GM12878 (cell line): Measurements from ENCODE around the gene ADAMTS17. TPM values are rescaled to one million over a fixed set of nuclear protein-coding genes. Genes with fewer than 3 reads are reported as not detected.

Experiments
- ATAC-seq: fragments of 200-7000 bp; cut with Tn5 transposase; 3 replicates; pipeline ENCODE4 v1.9.1; 2020; ENCODE audit warnings: mild to moderate bottlenecking, moderate library complexity
- BruUV-seq: library from RNA; stranded (reverse); fragments of 400-500 nt; replicated peaks from 2 replicates; lab custom pipeline; 2021; lab: Mats Ljungman, UMichigan
- CTCF ChIA-PET: fragments of 300-600 bp; sonication (Branson Sonifier 250); formaldehyde crosslinking; extraction: SDS; loops from one replicate; lab custom pipeline; 2021; ENCODE audit warnings: inconsistent platforms; lab: Yijun Ruan, JAX
- POLR2A ChIA-PET: fragments of 350-600 bp; formaldehyde crosslinking; extraction: SDS; loops from one replicate; lab custom pipeline; 2021; ENCODE audit warnings: inconsistent platforms; lab: Charles Lee
- RAD21 ChIA-PET: fragments of 300-600 bp; sonication (Branson Sonifier 250); formaldehyde crosslinking; loops from one replicate; lab custom pipeline; 2023; ENCODE audit warnings: antibody characterized with exemption; ENCODE audit not compliant: unreplicated experiment; lab: Charles Lee
- SMC1A ChIA-PET: fragments of 300-600 bp; sonication (Branson Sonifier 250); formaldehyde crosslinking; loops from one replicate; lab custom pipeline; 2023; ENCODE audit not compliant: unreplicated experiment, uncharacterized antibody; lab: Charles Lee
- DNase-seq: peaks from one replicate; pipeline ENCODE4 v3.0.0-alpha.2; 2011; ENCODE audit warnings: low read depth, low spot score
- FAIRE-seq: peaks from 3 replicates; lab custom pipeline; 2011; peaks lifted over from hg19 to GRCh38; lab: Jason Lieb, UNC
- H2AFZ ChIP-seq: 2 replicates; pipeline ENCODE4 v1.6.0; 2011; ENCODE audit warnings: low read depth, low read length, control low read depth; ENCODE audit not compliant: control insufficient read depth
- H3K27ac ChIP-seq: 2 replicates; pipeline ENCODE4 v1.5.1; 2011; ENCODE audit warnings: control low read depth; ENCODE audit not compliant: control insufficient read depth, insufficient read depth
- H3K27me3 ChIP-seq, 2 experiments: replicated peaks in 1 of 2; 2 replicates each; pipeline versions ENCODE4 v1.6.0 to v1.6.1; 2011; ENCODE audit warnings: low read length in 1 of 2; ENCODE audit not compliant: control insufficient read depth in 2 of 2, insufficient read depth in 2 of 2
- H3K36me3 ChIP-seq, 2 experiments: 2 replicates each; pipeline ENCODE4 v1.5.1; 2011; ENCODE audit warnings: low read length in 1 of 2; ENCODE audit not compliant: control insufficient read depth in 2 of 2, insufficient read depth in 2 of 2
- H3K4me1 ChIP-seq: 2 replicates; pipeline ENCODE4 v1.6.1; 2011; ENCODE audit warnings: mild to moderate bottlenecking, low read length, moderate library complexity, mixed read lengths; ENCODE audit not compliant: control insufficient read depth, insufficient read depth
- H3K4me2 ChIP-seq: 2 replicates; pipeline ENCODE4 v1.6.0; 2011; ENCODE audit warnings: control low read depth; ENCODE audit not compliant: control insufficient read depth, insufficient read depth
- H3K4me3 ChIP-seq: fragments of 200-600 bp; sonication (generic); 2 replicates; pipeline ENCODE4 v1.5.1; 2016
- H3K79me2 ChIP-seq: 2 replicates; pipeline ENCODE4 v1.6.0; 2011; ENCODE audit warnings: low read length; ENCODE audit not compliant: control insufficient read depth, insufficient read depth
- H3K9ac ChIP-seq: 2 replicates; pipeline ENCODE4 v1.8.0; 2011; ENCODE audit warnings: low read length, control low read depth, mixed read lengths; ENCODE audit not compliant: control insufficient read depth, insufficient read depth
- H3K9me3 ChIP-seq: replicated peaks from 3 replicates; pipeline ENCODE4 v1.5.1; 2011; ENCODE audit warnings: mild to moderate bottlenecking, low read length; ENCODE audit not compliant: control insufficient read depth, insufficient read depth
- H4K20me1 ChIP-seq: 2 replicates; pipeline ENCODE4 v1.6.0; 2011; ENCODE audit not compliant: control insufficient read depth, insufficient read depth
- CBX5 ChIP-seq: sonication (generic); IDR thresholded peaks from 2 replicates; pipeline ENCODE4 v1.6.1; 2016; ENCODE audit warnings: low read depth, moderate library complexity, mild to moderate bottlenecking, inconsistent platforms
- CHD1 ChIP-seq: IDR thresholded peaks from 2 replicates; pipeline ENCODE4 v1.6.1; 2012; ENCODE audit warnings: low read depth, low read length, improper control_type of control experiment
- ETV6 ChIP-seq, 2 experiments: fragments of 450-650 bp in 1 of 2; IDR thresholded peaks in 1 of 2; conservative IDR thresholded peaks in 1 of 2; 2 replicates each; pipeline ENCODE4 v1.6.1; 2014; ENCODE audit warnings: antibody characterized with exemption in 1 of 2, borderline replicate concordance in 1 of 2, low read depth in 1 of 2, mild to moderate bottlenecking in 1 of 2, moderate library complexity in 1 of 2
- NFIC ChIP-seq: IDR thresholded peaks from 2 replicates; pipeline ENCODE4 v1.6.1; 2012; ENCODE audit warnings: low read depth, mild to moderate bottlenecking, inconsistent platforms, low read length, moderate library complexity
- YBX1 ChIP-seq: fragments of 450-650 bp; IDR thresholded peaks from 2 replicates; pipeline ENCODE4 v1.6.1; 2016; ENCODE audit warnings: antibody characterized with exemption
- ZBTB40 ChIP-seq: fragments of 450-650 bp; IDR thresholded peaks from 2 replicates; pipeline ENCODE4 v1.6.1; 2016; ENCODE audit warnings: mild to moderate bottlenecking, moderate library complexity, borderline replicate concordance
- WGBS: methylation state at CpG from one replicate; pipeline ENCODE4 v1.1.6; 2016; ENCODE audit warnings: low lambda C conversion rate; ENCODE audit not compliant: insufficient replicate concordance, insufficient coverage; ENCODE audit errors: missing lambda C conversion rate; 5-methylcytosine and 5-hydroxymethylcytosine counted together
- in situ Hi-C: fragments of 300-500 bp; cut with MboI; formaldehyde crosslinking; loops from 9 replicates; pipeline ENCODE4 v1.14.3; 2018; ENCODE audit warnings: mixed read lengths
- intact Hi-C: fragments of 100-400 bp; cut with micrococcal nuclease; formaldehyde crosslinking; loops from one replicate; pipeline ENCODE4 v1.14.2; 2022; ENCODE audit not compliant: unreplicated experiment
- polyA plus RNA-seq, 11 experiments: library from polyadenylated mRNA; depleted of rRNA in 4 of 11; unstranded in 6 of 11; stranded (reverse) in 5 of 11; fragments of >200 nt; fragmentation: Nextera tagmentation in 4 of 11; fragmentation: Illumina TruSeq in 1 of 11; extraction: Ambion mirVana in 4 of 11; extraction: Trizol in 1 of 11; gene quantifications; 1 replicate in 1 of 11; 2 replicates in 10 of 11; pipeline versions ENCODE4 v1.2.1 to v1.2.3, GENCODE V29; 2011 to 2016; ENCODE audit warnings: inconsistent platforms in 2 of 11, missing spikeins in 2 of 11, low read depth in 1 of 11
- total RNA-seq, 4 experiments: library from RNA; depleted of rRNA in 3 of 4; stranded (reverse); fragments of >200 nt in 3 of 4; fragmentation: Illumina TruSeq in 1 of 4; extraction: Trizol in 1 of 4; gene quantifications; 2 replicates each; pipeline versions ENCODE4 v1.2.1 to v1.2.3, GENCODE V29; 2013 to 2021

The ADAMTS17 gene
- total and polyA plus RNA-seq, 10 of the 15 experiments (the other 5 are each of a cell fraction or from before 2014, with no cell fraction given): 0.04 to 0.50 (median 0.10) TPM; not detected in 4

GRCh38 chr15:100134586-100134985, 207.2 kb downstream of the ADAMTS17 start:
- ATAC-seq (no peak), FAIRE-seq (no peak), DNase-seq (no peak)
- no TSS peak for BruUV-seq
- Histone ChIP-seq H3K4me2 (no peak overlapping the region), H3K9me3 (no peaks in the 10 kb centered on the region), H3K4me3 (no peak overlapping the region), H3K36me3 (no peaks in the 10 kb centered on the region), H4K20me1 (no peaks in the 10 kb centered on the region), H3K4me1 (no peaks in the 10 kb centered on the region), H2AFZ (no peak overlapping the region), H3K27ac (no peak overlapping the region), H3K9ac (no peak overlapping the region), H3K27me3 (no peaks in the 10 kb centered on the region), H3K79me2 (no peaks in the 10 kb centered on the region)
- WGBS: 29% methylated on average over 5 of the region's 5 CpGs
- intact Hi-C loops: no loop called here
- no peak for TF ChIP-seq NFIC
- TF ChIP-seq CBX5: no peak
- TF ChIP-seq CHD1: no peak
- no peak for TF ChIP-seq YBX1
- no peak for TF ChIP-seq ZBTB40
- TF ChIP-seq ETV6 (conservative IDR thresholded peaks at IDR 0.05 in 1 of 2, IDR thresholded peaks at IDR 0.05 in 1 of 2; ENCODE audit: borderline replicate concordance in 1 of 2, low read depth in 1 of 2): no peak
- SMC1A ChIA-PET: no interaction called here
- POLR2A ChIA-PET: no interaction called here
- CTCF ChIA-PET: no interaction called here
- RAD21 ChIA-PET: no interaction called here
- in situ Hi-C loops: no loop called here
